GM23248 (cell line): ENCODE measurements around the gene TET2.

Experiments
- EZH2 ChIP-seq: fragments of 200-600 bp; sonication (generic); IDR thresholded peaks from 2 replicates; pipeline ENCODE4 v1.6.1; 2018; ENCODE audit warnings: antibody characterized with exemption, mild to moderate bottlenecking; ENCODE audit not compliant: insufficient read depth, poor library complexity, severe bottlenecking
- EZH2phosphoT487 ChIP-seq: fragments of 200-600 bp; sonication (generic); IDR thresholded peaks from 2 replicates; pipeline ENCODE4 v1.6.1; 2018; ENCODE audit warnings: antibody characterized with exemption, moderate library complexity, mild to moderate bottlenecking, low read depth; ENCODE audit not compliant: insufficient read depth

DNA sequence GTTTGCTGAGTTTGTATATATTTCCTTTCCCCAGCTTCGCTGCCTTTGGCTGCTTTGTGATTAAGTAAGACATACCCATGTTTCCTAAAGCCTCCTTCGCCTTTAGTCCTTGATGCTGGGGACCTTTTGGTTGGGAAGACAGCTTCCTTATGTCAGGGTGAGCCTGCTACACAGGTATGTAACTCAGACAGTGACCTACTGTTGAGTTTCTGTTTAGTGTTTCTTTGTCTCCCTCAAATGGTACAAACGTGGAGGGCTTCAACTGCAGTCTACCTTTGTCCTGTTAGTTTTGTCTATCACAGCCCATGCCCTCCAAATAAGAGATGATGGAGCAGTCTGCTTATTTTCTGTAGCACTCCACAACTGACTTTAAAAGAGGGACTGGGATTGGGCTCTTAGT is 59.5 kb downstream of the TET2 start:
- no peak for TF ChIP-seq EZH2
- no peak for TF ChIP-seq EZH2phosphoT487
